ENCODE measurements around the gene MAN1C1.

DNA sequence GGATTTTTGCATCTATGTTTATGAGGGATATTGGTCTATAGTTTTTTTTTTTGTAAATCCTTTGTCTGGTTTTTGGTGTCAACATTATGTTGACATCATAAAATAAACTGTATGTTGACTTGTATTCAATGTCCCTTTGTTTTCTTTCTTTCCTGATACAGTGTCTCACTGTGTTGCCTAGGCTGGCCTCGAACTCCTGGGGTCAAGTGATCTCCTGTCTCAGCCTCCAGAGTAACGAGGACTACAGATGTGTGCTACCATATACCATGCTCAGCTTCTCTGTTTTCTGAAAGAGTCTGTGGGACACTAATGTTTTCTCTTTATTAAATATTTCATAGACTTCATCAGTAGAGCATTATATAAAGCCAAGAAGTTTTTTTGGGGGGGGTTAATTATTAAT lies 18.3 kb downstream of the MAN1C1 start:
- TF ChIP-seq, protein P1, sequence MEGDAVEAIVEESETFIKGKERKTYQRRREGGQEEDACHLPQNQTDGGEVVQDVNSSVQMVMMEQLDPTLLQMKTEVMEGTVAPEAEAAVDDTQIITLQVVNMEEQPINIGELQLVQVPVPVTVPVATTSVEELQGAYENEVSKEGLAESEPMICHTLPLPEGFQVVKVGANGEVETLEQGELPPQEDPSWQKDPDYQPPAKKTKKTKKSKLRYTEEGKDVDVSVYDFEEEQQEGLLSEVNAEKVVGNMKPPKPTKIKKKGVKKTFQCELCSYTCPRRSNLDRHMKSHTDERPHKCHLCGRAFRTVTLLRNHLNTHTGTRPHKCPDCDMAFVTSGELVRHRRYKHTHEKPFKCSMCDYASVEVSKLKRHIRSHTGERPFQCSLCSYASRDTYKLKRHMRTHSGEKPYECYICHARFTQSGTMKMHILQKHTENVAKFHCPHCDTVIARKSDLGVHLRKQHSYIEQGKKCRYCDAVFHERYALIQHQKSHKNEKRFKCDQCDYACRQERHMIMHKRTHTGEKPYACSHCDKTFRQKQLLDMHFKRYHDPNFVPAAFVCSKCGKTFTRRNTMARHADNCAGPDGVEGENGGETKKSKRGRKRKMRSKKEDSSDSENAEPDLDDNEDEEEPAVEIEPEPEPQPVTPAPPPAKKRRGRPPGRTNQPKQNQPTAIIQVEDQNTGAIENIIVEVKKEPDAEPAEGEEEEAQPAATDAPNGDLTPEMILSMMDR (IDR thresholded peaks at IDR 0.05), result no peak
- TF ChIP-seq POLR2A (IDR thresholded peaks at IDR 0.05) (no peak), POLR2AphosphoS5 (IDR thresholded peaks at IDR 0.05) (no peak)
